ENCODE data around the gene OLIG3. TPM values are rescaled to one million over a fixed set of nuclear protein-coding genes. Genes with fewer than 3 reads are reported as not detected.

The OLIG3 gene
- not detected for total RNA-seq
- long read RNA-seq, donor 1: 0 reads
- long read RNA-seq, donor 2: 0 reads

DNA sequence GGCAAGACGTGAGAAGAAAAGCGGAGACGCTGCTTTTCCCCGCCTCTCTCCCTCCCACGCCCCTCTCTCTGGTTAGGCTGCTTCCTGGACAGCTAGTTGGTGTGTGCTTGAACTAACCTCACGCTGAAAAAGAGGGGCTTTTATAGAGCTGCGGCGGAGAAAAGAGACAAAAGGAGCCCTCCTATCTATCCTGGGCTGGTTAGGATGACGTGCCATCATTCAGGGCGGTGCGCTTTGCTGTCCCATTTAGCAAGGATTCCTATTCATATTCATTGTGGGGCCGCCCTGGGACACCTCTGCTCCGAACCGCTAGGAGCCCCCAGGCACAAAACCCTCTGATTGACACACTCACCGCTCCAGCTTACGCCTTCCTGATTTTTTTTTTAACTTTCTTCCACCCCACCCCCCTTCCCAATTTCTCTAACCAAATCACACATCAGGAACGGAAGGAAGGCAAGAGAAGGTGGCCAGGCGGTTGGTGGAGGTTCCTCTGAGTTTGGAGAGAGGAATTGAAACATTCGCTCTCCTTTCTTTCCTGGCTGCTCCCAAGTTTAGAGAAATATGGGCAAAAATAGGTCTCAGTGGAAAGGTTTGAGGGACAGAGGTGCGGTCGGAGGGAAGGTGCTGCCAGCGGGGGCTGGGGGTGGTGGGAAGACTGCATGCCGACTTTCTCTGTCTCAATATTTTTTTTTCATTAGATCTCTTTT lies at the start of gene OLIG3:
Gene OLIG3, minus strand, starts transcription at position 114 of the 707 bp plus-strand sequence. CDS start 224 bp downstream, outside the sequence.
- no peak within 1 kb of the TSS for H3K4me3 ChIP-seq
- intact Hi-C loops (cut with DNase I, micrococcal nuclease): no loop called here
- TF ChIP-seq, protein P1, sequence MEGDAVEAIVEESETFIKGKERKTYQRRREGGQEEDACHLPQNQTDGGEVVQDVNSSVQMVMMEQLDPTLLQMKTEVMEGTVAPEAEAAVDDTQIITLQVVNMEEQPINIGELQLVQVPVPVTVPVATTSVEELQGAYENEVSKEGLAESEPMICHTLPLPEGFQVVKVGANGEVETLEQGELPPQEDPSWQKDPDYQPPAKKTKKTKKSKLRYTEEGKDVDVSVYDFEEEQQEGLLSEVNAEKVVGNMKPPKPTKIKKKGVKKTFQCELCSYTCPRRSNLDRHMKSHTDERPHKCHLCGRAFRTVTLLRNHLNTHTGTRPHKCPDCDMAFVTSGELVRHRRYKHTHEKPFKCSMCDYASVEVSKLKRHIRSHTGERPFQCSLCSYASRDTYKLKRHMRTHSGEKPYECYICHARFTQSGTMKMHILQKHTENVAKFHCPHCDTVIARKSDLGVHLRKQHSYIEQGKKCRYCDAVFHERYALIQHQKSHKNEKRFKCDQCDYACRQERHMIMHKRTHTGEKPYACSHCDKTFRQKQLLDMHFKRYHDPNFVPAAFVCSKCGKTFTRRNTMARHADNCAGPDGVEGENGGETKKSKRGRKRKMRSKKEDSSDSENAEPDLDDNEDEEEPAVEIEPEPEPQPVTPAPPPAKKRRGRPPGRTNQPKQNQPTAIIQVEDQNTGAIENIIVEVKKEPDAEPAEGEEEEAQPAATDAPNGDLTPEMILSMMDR (IDR thresholded peaks at IDR 0.05): no peak
- peaks cover 18% of the 10 kb centered on the region for H3K4me1 ChIP-seq (ENCODE audit: low read depth)
- H3K9me3 ChIP-seq: no peaks in the 10 kb centered on the region
- ATAC-seq: no peak
- DNase-seq: no peak
- no peaks in the 10 kb centered on the region for H3K36me3 ChIP-seq (ENCODE audit: low read depth)

DNA sequence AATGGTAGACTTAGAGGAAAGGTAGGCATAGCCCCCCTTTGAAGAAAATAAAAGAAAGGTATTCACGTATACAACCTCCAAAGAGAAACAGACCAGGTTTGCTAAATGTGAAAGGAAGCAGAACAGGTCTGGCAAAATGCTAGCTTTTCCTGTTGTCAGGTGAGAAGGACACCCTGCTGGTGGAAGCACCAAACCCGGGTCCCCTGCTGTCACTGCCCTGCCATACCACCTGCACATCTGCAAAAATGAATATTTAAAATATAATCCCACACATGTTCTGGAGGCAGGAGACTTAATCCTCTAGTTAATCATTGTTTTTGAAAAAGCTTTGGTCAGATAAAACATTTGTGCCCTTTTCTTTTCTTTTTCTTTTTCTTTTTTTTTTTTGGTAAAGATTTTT lies 48.9 kb upstream of the OLIG3 start:
- TF ChIP-seq, protein P1 (IDR thresholded peaks at IDR 0.05): no peak
- H3K4me1 ChIP-seq (ENCODE audit: low read depth): no peaks in the 10 kb centered on the region

DNA sequence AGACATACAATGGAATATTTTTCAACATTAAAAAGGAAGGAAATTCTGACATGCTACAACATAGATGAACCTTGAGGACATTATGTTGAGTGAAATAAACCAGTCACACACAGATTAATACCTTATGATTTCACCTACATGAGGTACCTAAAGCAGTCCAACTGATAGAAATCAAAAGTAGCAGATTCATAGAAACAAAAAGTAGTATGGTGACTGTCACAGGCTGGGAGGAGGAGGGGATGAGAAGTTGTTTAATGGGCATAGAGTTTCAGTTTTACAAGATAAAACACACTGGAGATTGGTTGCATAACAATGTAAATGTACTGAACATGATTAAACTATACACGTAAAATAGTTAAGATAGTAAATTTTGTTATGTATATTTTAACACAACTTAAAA lies 48.5 kb upstream of the OLIG3 start:
- no peaks in the 10 kb centered on the region for H3K4me1 ChIP-seq (ENCODE audit: low read depth)
- intact Hi-C loops (cut with DNase I, micrococcal nuclease): no loop called here
- no peak for ATAC-seq

More for the DNA sequence above, 48.9 kb upstream of the OLIG3 start:
- Histone ChIP-seq H3K36me3 (ENCODE audit: low read depth) (no peaks in the 10 kb centered on the region), H3K9me3 (no peaks in the 10 kb centered on the region), H3K4me3 (no peak overlapping the region)
- ATAC-seq (no peak), DNase-seq (no peak)
- intact Hi-C loops (cut with DNase I, micrococcal nuclease): no loop called here

DNA sequence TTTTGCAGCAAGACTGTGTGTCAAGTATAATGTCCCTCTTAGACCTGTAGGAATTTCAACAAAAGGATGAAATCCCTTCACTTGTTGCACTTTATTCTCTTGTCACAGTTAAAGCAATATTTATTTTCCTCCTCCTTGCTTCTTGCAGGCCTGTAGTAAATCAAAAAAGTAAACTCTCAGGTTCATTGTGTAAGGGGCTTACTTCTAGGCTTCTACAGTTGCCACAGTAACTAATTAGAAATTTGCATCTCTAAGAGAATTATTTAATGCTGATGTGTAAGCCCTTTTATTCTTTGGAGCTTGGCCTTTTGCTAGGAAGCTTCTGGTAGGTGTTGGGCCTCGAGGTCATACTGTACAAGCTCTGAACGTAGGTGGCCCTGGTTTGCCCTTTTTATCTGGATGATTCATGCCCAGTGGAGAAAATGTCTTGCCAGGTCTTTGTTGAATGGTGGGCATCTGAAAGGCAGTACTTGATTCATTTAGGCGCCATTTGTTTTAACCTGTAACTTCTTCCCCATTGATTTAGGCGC lies 47.4 kb upstream of the OLIG3 start:
- intact Hi-C loops (cut with DNase I, micrococcal nuclease): no loop called here
- ATAC-seq (no peak), DNase-seq (no peak)
- Histone ChIP-seq H3K9me3 (no peaks in the 10 kb centered on the region), H3K36me3 (ENCODE audit: low read depth) (no peaks in the 10 kb centered on the region), H3K4me1 (ENCODE audit: low read depth) (no peaks in the 10 kb centered on the region), H3K4me3 (no peak overlapping the region)
- TF ChIP-seq, protein P1 (IDR thresholded peaks at IDR 0.05): no peak

More for the DNA sequence above, 48.5 kb upstream of the OLIG3 start:
- Histone ChIP-seq H3K9me3 (no peaks in the 10 kb centered on the region), H3K4me3 (no peak overlapping the region), H3K36me3 (ENCODE audit: low read depth) (no peaks in the 10 kb centered on the region)
- TF ChIP-seq, protein P1 (IDR thresholded peaks at IDR 0.05): no peak
- DNase-seq: no peak

DNA sequence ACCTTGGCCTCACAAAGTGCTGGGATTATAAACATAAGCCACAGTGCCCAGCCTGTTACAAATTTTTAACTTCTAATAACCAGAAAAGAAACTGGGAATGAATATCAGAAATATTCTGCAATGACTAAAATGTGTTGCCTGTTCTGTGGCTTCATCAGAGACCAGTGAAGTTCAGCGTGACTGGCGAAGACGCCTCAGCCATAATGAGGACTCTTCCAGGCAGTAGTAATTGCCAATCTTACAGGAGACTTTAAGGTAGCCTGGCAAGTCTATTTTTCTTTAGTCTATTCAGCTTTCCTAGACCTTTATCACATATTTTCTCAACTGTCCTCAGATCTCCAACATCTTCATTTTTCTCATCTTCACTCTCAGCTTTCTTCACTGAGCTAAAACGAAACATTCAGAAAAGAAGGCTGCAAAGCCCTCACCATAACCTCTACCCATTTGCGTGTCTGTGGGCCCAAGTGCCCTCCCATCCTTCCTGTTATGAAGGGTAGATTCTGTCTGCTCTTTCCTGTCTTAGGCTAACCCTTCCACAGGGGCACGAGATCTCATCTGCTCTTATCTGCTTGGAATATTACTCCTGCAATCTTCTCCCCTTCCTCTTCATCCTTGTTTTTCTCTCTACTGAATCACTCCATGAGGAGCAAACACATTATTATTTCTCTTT lies 42.0 kb upstream of the OLIG3 start:
- DNase-seq (no peak), ATAC-seq (peak; percentile 57)
- TF ChIP-seq, protein P1 (IDR thresholded peaks at IDR 0.05): no peak
- no peaks in the 10 kb centered on the region for H3K9me3 ChIP-seq
- no peaks in the 10 kb centered on the region for H3K36me3 ChIP-seq (ENCODE audit: low read depth)
- no peaks in the 10 kb centered on the region for H3K4me1 ChIP-seq (ENCODE audit: low read depth)
- intact Hi-C loops (cut with DNase I, micrococcal nuclease): no loop called here
- H3K4me3 ChIP-seq: no peak overlapping the region
